GM23338 (cell line): Measurements from ENCODE around the gene TEKTIP1.

Experiments
- CREB1 ChIP-seq: fragments of 250-450 bp; sonication (Bioruptor Pico); IDR thresholded peaks from 2 replicates; pipeline ENCODE4 v1.5.0; 2020; ENCODE audit warnings: low read depth, mild to moderate bottlenecking, moderate library complexity
- EZH2 ChIP-seq: fragments of 200-600 bp; sonication (generic); IDR thresholded peaks from one replicate; pipeline ENCODE4 v1.8.0; 2017; ENCODE audit warnings: antibody characterized with exemption, mild to moderate bottlenecking, low read depth; ENCODE audit not compliant: unreplicated experiment
- EZH2phosphoT487 ChIP-seq: fragments of 200-600 bp; sonication (generic); IDR thresholded peaks from one replicate; pipeline ENCODE4 v1.8.1; 2018; ENCODE audit warnings: antibody characterized with exemption; ENCODE audit not compliant: unreplicated experiment
- POLR2AphosphoS5 ChIP-seq: IDR thresholded peaks from 2 replicates; pipeline ENCODE4 v1.6.1; 2016; ENCODE audit warnings: antibody characterized with exemption, low read depth
- STAT1 ChIP-seq: IDR thresholded peaks from one replicate; pipeline ENCODE4 v1.6.1; 2016; ENCODE audit warnings: antibody characterized with exemption; ENCODE audit not compliant: unreplicated experiment
- ZNF114 ChIP-seq: fragments of 250-450 bp; sonication (Bioruptor Pico); IDR thresholded peaks from 2 replicates; pipeline ENCODE4 v1.5.0; 2020; ENCODE audit warnings: mild to moderate bottlenecking, moderate library complexity
- ZNF331 ChIP-seq: fragments of 250-450 bp; sonication (Bioruptor Pico); IDR thresholded peaks from 2 replicates; pipeline ENCODE4 v1.5.0; 2020; ENCODE audit warnings: low read depth, mild to moderate bottlenecking, moderate library complexity
- TF ChIP-seq, protein P1 (sequence below), 2 experiments: fragments of 200-600 bp in 1 of 2; sonication (generic) in 1 of 2; conservative IDR thresholded peaks; 2 replicates each; pipeline versions ENCODE4 v1.5.1 to v1.6.1; 2016 to 2017; ENCODE audit warnings: antibody characterized with exemption in 2 of 2, low read depth in 2 of 2, mild to moderate bottlenecking in 2 of 2, moderate library complexity in 1 of 2
- TF ChIP-seq, protein P2 (sequence below): IDR thresholded peaks from one replicate; pipeline ENCODE4 v1.6.1; 2018; ENCODE audit warnings: antibody characterized with exemption; ENCODE audit not compliant: unreplicated experiment

DNA sequence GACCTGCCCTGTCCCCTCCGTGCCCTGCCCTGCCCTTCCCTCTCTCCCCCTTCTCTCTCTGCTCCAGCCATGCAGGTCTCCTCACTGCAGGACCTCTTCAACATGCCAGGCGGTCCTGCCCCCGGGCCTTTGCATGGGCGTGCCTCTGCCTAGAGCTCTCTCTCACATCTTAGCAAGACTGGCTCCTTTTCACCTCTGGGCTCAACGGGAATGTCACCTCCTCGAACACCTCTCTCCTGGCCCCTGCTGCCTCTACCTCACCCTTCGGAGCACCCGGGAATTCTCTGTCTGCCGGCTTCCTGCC, 12.8 kb downstream of the TEKTIP1 start:
- TF ChIP-seq, protein P1, sequence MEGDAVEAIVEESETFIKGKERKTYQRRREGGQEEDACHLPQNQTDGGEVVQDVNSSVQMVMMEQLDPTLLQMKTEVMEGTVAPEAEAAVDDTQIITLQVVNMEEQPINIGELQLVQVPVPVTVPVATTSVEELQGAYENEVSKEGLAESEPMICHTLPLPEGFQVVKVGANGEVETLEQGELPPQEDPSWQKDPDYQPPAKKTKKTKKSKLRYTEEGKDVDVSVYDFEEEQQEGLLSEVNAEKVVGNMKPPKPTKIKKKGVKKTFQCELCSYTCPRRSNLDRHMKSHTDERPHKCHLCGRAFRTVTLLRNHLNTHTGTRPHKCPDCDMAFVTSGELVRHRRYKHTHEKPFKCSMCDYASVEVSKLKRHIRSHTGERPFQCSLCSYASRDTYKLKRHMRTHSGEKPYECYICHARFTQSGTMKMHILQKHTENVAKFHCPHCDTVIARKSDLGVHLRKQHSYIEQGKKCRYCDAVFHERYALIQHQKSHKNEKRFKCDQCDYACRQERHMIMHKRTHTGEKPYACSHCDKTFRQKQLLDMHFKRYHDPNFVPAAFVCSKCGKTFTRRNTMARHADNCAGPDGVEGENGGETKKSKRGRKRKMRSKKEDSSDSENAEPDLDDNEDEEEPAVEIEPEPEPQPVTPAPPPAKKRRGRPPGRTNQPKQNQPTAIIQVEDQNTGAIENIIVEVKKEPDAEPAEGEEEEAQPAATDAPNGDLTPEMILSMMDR (conservative IDR thresholded peaks at IDR 0.05; ENCODE audit: low read depth in 2 of 2), result no peak
- TF ChIP-seq POLR2AphosphoS5 (no peak), STAT1 (no peak), EZH2 (no peak), CREB1 (CRISPR knock-in tag) (no peak), ZNF114 (CRISPR knock-in tag) (no peak), EZH2phosphoT487 (no peak), ZNF331 (CRISPR knock-in tag) (no peak)
- TF ChIP-seq, protein P2, sequence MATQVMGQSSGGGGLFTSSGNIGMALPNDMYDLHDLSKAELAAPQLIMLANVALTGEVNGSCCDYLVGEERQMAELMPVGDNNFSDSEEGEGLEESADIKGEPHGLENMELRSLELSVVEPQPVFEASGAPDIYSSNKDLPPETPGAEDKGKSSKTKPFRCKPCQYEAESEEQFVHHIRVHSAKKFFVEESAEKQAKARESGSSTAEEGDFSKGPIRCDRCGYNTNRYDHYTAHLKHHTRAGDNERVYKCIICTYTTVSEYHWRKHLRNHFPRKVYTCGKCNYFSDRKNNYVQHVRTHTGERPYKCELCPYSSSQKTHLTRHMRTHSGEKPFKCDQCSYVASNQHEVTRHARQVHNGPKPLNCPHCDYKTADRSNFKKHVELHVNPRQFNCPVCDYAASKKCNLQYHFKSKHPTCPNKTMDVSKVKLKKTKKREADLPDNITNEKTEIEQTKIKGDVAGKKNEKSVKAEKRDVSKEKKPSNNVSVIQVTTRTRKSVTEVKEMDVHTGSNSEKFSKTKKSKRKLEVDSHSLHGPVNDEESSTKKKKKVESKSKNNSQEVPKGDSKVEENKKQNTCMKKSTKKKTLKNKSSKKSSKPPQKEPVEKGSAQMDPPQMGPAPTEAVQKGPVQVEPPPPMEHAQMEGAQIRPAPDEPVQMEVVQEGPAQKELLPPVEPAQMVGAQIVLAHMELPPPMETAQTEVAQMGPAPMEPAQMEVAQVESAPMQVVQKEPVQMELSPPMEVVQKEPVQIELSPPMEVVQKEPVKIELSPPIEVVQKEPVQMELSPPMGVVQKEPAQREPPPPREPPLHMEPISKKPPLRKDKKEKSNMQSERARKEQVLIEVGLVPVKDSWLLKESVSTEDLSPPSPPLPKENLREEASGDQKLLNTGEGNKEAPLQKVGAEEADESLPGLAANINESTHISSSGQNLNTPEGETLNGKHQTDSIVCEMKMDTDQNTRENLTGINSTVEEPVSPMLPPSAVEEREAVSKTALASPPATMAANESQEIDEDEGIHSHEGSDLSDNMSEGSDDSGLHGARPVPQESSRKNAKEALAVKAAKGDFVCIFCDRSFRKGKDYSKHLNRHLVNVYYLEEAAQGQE, result no peak
